GM19351 (cell line): Measurements from ENCODE around the gene SERTAD2.
A peak's percentile ranks its signal among the peaks of the same experiment; 100 is the strongest.

Experiments used
- ATAC-seq: cut with Tn5 transposase; IDR thresholded peaks from one replicate; pipeline ENCODE4 v1.9.1; 2021; ENCODE audit warnings: mild to moderate bottlenecking, moderate library complexity; ENCODE audit not compliant: unreplicated experiment

Gene SERTAD2

DNA sequence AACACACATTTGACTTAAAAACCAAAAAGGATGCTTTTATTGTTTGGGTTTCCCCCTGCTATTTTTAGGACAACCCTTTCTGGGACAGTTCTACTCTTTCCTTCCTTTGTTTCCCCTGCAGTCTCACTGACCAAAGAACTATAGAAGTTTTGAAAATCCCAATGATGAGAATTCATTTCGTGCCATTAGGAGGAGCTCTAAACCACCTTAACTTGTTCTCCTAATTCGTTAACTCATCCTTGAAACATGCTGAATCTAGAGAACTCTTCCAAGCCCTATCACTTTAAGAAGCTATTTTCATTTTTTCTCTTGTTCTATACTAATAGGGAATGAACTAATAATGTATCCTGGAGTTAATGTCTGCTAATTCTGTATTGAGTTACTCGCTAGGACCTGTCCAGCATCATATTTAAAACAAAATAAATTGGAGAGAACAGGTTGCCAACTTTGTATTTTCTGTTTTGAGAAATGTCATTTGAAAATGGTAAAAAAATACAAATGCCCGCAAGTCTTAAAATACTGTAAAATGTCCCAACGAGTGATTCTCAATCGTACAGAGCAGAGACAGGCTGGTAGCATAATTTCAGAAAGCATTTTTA, 66.7 kb downstream of the SERTAD2 start:
- no peak for ATAC-seq

DNA sequence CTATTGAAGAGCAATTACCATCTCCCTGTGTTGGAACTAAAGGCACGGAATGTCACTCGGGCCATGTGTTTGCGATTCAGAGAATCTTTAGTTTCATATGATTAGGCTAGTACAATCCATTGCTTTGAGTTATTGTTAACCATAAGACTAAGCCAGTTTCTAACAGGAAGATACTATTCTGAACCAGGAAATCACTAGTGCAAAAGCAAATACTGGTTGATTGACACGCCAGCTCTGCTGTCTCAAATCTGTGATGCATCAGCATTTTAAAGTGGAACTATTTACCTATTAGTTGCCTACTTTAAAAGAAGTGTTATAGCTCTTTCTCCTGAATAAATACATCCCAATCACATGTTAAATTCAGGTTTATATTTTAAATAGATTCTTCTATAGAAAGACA, 67.7 kb downstream of the SERTAD2 start:
- no peak for ATAC-seq

DNA sequence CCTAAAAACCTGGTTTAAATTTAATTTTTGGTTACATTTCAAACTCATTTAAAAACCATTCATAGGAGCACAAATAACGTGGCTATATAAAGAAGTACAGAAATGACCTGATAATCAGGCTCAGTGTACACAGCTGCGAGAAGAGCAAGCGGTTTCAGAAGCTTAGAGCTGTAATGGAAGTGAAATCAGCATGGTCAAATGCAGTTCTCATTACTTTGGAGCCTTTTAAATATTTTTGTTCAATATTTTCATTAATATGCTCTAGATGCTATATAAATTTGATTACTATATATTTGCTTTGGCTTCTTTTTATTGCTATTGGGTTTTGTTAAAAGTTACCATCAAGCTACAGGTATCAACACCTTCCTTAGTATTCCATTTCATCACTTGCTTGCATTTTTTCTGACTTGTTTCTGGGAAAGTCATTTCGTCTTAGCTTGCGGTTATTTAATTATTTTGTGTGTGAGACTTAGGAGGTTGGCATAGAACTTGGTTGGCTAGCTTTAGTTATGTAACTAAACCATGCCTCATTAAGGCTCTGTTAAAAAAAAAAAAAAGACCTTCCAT, 70.9 kb downstream of the SERTAD2 start:
- ATAC-seq: peak; percentile 90

DNA sequence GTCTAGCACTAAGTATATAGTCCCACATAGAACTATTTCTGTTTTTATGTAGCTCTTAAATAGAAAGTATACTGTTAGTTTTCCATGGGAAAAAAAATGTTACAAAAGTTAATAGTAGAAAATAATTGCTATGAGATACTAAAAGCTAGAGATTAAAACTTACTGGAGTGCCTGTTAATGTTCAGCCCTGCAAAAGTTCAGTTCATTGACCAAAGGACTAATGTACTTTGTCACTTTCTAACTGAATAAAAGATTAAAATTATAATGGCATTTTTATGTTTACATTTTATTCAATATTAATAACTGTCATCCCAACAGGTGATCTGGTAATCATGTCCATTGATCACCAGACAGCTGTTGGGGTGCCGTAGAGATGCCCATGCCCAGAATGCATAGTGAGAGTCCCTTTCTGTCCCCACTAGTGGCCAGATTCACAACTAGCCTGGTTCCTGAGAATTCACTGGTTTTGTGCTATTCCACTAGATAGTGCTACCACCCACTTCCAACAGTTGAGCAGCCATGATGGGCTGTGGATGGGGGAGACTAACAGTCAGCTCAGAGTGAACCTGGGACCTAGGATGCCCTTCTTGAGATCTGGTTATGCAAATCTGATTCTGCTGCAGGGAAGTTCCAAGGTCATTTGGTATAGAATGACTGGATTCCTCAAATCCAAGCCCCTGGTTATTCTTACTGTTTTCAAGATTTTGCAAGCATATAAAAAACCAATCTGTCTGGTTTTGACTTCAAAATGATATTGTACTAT, 71.8 kb downstream of the SERTAD2 start:
- peak; percentile 67 for ATAC-seq
